Suprapubic skin (tissue), 4 donors: Measurements from ENCODE around the gene KCNJ9.

ENCODE experiments used
- POLR2A ChIP-seq, 2 donors: fragments of 450-650 bp; IDR thresholded peaks; one replicate each; pipeline ENCODE4 v1.6.1; 2017; ENCODE audit warnings: antibody characterized with exemption in 2 of 2, mild to moderate bottlenecking in 2 of 2, moderate library complexity in 2 of 2
- POLR2AphosphoS5 ChIP-seq, 3 donors: sonication (generic); formaldehyde crosslinking; IDR thresholded peaks; one replicate each; pipeline ENCODE4 v1.6.1; 2017; ENCODE audit warnings: antibody characterized with exemption in 3 of 3

DNA sequence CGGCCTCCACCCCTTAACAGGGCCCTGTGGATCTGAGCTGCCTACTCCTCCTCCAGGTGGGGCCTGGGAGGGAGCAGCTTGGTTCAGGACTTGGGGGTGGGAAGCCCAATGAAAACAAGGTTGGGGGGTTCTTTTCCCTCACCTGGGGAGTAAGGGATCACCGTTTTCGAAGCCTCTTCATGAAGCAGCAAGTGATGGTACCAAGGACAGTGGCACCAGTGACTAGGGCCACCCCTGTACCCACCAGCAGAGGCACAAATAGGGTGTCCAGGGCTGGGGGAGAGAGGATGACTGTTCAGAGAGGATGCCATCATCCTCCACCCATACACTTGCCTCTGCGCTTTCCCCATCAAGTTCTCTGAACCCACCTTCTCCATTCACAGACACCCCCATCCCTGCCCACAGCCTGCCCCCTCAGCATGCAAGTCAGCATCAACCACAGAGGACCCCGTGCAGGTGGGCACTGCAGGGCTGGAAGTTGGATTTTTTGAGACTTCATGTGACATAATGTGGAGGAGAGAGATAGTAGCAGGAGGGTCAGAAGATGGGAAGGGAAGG is 10.4 kb downstream of the KCNJ9 start:
- TF ChIP-seq POLR2AphosphoS5 (IDR thresholded peaks at IDR 0.05) (no peak), POLR2A (IDR thresholded peaks at IDR 0.05) (no peak)
